ENCODE data around the gene THAP8.
A peak's percentile ranks its signal among the peaks of the same experiment; 100 is the strongest.
"Not testable (repeated sequence)": the region's sequence is repeated elsewhere in the genome, so short reads cannot be mapped to it uniquely, and the experiment has no call there.

The THAP8 gene

GRCh38 chr19:36068810-36069499 lies 14.9 kb upstream of the THAP8 start:
- not testable (repeated sequence) for DNase-seq (ENCODE audit: low read depth)

GRCh38 chr19:36067681-36068080 lies 13.6 kb upstream of the THAP8 start:
- DNase-seq (ENCODE audit: low read depth): no peak

GRCh38 chr19:36064826-36065225 lies 10.7 kb upstream of the THAP8 start:
- no peak for DNase-seq (ENCODE audit: low read depth)

GRCh38 chr19:36061367-36061766 lies 7.3 kb upstream of the THAP8 start:
- DNase-seq (ENCODE audit: low read depth): no peak

- DNase-seq (ENCODE audit: low read depth): no peak
Measured at GRCh38 chr19:36060430-36060829, 6.3 kb upstream of the THAP8 start.

- no peak for DNase-seq (ENCODE audit: low read depth)
Measured at GRCh38 chr19:36059180-36059910, 5.3 kb upstream of the THAP8 start.

- no peak for DNase-seq (ENCODE audit: low read depth)
Measured at GRCh38 chr19:36058481-36059179, 4.5 kb upstream of the THAP8 start.

GRCh38 chr19:36054733-36055686 lies 925 bp upstream of the THAP8 start, which contains the start of gene WDR62:
TSS of gene WDR62 (plus strand) at chr19:36054897. CDS start at chr19:36054972, 75 bp downstream.
- peak; percentile 90 for DNase-seq (ENCODE audit: low read depth)

- DNase-seq (ENCODE audit: low read depth): no peak
Measured at GRCh38 chr19:36051637-36052036, 2.4 kb downstream of the THAP8 start.

- DNase-seq (ENCODE audit: low read depth): no peak
Measured at GRCh38 chr19:36051236-36051635, 2.8 kb downstream of the THAP8 start.

- no peak for DNase-seq (ENCODE audit: low read depth)
Measured at GRCh38 chr19:36049080-36049698, 4.9 kb downstream of the THAP8 start.

GRCh38 chr19:36047835-36048234 lies 6.2 kb downstream of the THAP8 start:
- DNase-seq (ENCODE audit: low read depth): no peak

- DNase-seq (ENCODE audit: low read depth): no peak
Measured at GRCh38 chr19:36046443-36047050, 7.5 kb downstream of the THAP8 start.

GRCh38 chr19:36043952-36044351 lies 10.1 kb downstream of the THAP8 start:
- no peak for DNase-seq (ENCODE audit: low read depth)

GRCh38 chr19:36041831-36042230 lies 12.3 kb downstream of the THAP8 start:
- no peak for DNase-seq (ENCODE audit: low read depth)

GRCh38 chr19:36041092-36041491 lies 13.0 kb downstream of the THAP8 start:
- DNase-seq (ENCODE audit: low read depth): not testable (repeated sequence)

GRCh38 chr19:36040495-36040894 lies 13.6 kb downstream of the THAP8 start:
- no peak for DNase-seq (ENCODE audit: low read depth)

- no peak for DNase-seq (ENCODE audit: low read depth)
Measured at GRCh38 chr19:36032251-36033104, 21.6 kb downstream of the THAP8 start, which contains the start of gene CLIP3. TSS of gene CLIP3 (minus strand) at chr19:36032873. CDS start at chr19:36032357, 516 bp downstream.

GRCh38 chr19:36031308-36031707 lies 22.8 kb downstream of the THAP8 start:
- DNase-seq (ENCODE audit: low read depth): no peak

Measured in T follicular helper cell (primary cell).